GM12801 (cell line): Measurements from ENCODE around the gene SH3YL1.

Source experiments
- CTCF ChIP-seq: IDR thresholded peaks from one replicate; pipeline ENCODE4 v1.5.1; 2011; ENCODE audit warnings: control low read depth; ENCODE audit not compliant: insufficient read length; ENCODE audit errors: extremely low read depth

Gene SH3YL1

GRCh38 chr2:238869-239268, 25.0 kb downstream of the SH3YL1 start:
- TF ChIP-seq CTCF = no peak

- TF ChIP-seq CTCF = no peak
These were observed 25.4 kb downstream of the SH3YL1 start for GRCh38 chr2:238431-238830.

- no peak for TF ChIP-seq CTCF
These were observed 26.0 kb downstream of the SH3YL1 start for GRCh38 chr2:237878-238277.

- TF ChIP-seq CTCF = no peak
These were observed 26.8 kb downstream of the SH3YL1 start for GRCh38 chr2:236993-237539.

- TF ChIP-seq CTCF = no peak
These were observed 29.4 kb downstream of the SH3YL1 start for GRCh38 chr2:234421-234820.

- no peak for TF ChIP-seq CTCF
These were observed 30.8 kb downstream of the SH3YL1 start for GRCh38 chr2:233030-233429.

GRCh38 chr2:231521-232185, 32.2 kb downstream of the SH3YL1 start:
- TF ChIP-seq CTCF = no peak
